Activated T-cell treated with anti-CD3 and anti-CD28 coated beads, Interleukin-2, amount 50 U/mL, for 4 hours (primary cell): ENCODE data around the gene NEU1. TPM values are rescaled to one million over a fixed set of nuclear protein-coding genes. Genes with fewer than 3 reads are reported as not detected.
"Not testable (repeated sequence)": the region's sequence is repeated elsewhere in the genome, so short reads cannot be mapped to it uniquely, and the experiment has no call there.

Experiments used
- ATAC-seq, 2 donors: fragments of 200-7000 bp; cut with Tn5 transposase; one replicate each; pipeline ENCODE4 v1.10.0; 2021
- DNase-seq: peaks from one replicate; pipeline ENCODE4 v3.0.0-alpha.2; 2020
- H3K27me3 Mint-ChIP-seq: one replicate; pipeline ENCODE4 v1.8.0; 2021; ENCODE audit warnings: low read depth, mixed read lengths
- H3K36me3 Mint-ChIP-seq: one replicate; pipeline ENCODE4 v1.8.0; 2022; ENCODE audit warnings: mixed read lengths; ENCODE audit not compliant: insufficient read depth
- H3K4me1 Mint-ChIP-seq: one replicate; pipeline ENCODE4 v1.8.0; 2021; ENCODE audit warnings: low read depth, mixed read lengths
- H3K4me3 Mint-ChIP-seq: one replicate; pipeline ENCODE4 v1.8.0; 2021; ENCODE audit warnings: mild to moderate bottlenecking, moderate library complexity, mixed read lengths
- H3K9me3 Mint-ChIP-seq: one replicate; pipeline ENCODE4 v1.8.0; 2021; ENCODE audit warnings: mixed read lengths
- total RNA-seq, 3 donors: library from RNA; stranded (reverse); gene quantifications; one replicate each; pipeline ENCODE4 v1.2.1, GENCODE V29; 2021

Gene NEU1
- total RNA-seq, 3 donors from 2014 or later: 25.6 to 26.7 (median 26.0) TPM

GRCh38 chr6:31817133-31817928 is 45.3 kb downstream of the NEU1 start:
- Mint-ChIP-seq H3K4me3 (peak overlapping the region; percentile 88), H3K4me1 (peaks cover 59% of the 10 kb centered on the region)
- not testable (repeated sequence) for H3K27me3 Mint-ChIP-seq, DNase-seq, H3K36me3 Mint-ChIP-seq, H3K9me3 Mint-ChIP-seq
- ATAC-seq: peak; percentile 22 to 24

- Mint-ChIP-seq H3K4me3 (peak within 1 kb of the TSS; percentile 86), H3K27me3 (no peaks in the 10 kb centered on the region), H3K36me3 (peaks cover 9% of the 10 kb centered on the region), H3K4me1 (peaks cover 61% of the 10 kb centered on the region), H3K9me3 (no peaks in the 10 kb centered on the region)
- ATAC-seq (peak; percentile 19 to 23), DNase-seq (peak; percentile 43)
Observed at GRCh38 chr6:31815025-31815838, 47.4 kb downstream of the NEU1 start, which contains the start of the genes HSPA1A and HSPA1L. TSS of gene HSPA1A (plus strand) at chr6:31815543. CDS start at chr6:31815757, 214 bp downstream. TSS of gene HSPA1L (minus strand) at chr6:31815283. CDS start at chr6:31811972, 3,311 bp downstream.

- DNase-seq: peak; percentile 50
- Mint-ChIP-seq H3K36me3 (peaks cover 12% of the 10 kb centered on the region), H3K4me3 (peak overlapping the region; percentile 86), H3K4me1 (peaks cover 60% of the 10 kb centered on the region), H3K9me3 (no peaks in the 10 kb centered on the region), H3K27me3 (no peaks in the 10 kb centered on the region)
- peak; percentile 29 to 42 for ATAC-seq
Observed at GRCh38 chr6:31814677-31815024, 48.0 kb downstream of the NEU1 start.

GRCh38 chr6:31813465-31813849 is 49.2 kb downstream of the NEU1 start:
- Mint-ChIP-seq H3K4me1 (peaks cover 56% of the 10 kb centered on the region), H3K9me3 (no peaks in the 10 kb centered on the region), H3K4me3 (peak overlapping the region; percentile 70), H3K36me3 (peaks cover 12% of the 10 kb centered on the region), H3K27me3 (no peaks in the 10 kb centered on the region)
- no peak for ATAC-seq
- no peak for DNase-seq

GRCh38 chr6:31811645-31812044 is 51.0 kb downstream of the NEU1 start:
- H3K4me3 Mint-ChIP-seq: no peak overlapping the region
- H3K36me3 Mint-ChIP-seq: peaks cover 12% of the 10 kb centered on the region
- ATAC-seq (no peak), DNase-seq (no peak)
- H3K27me3 Mint-ChIP-seq: no peaks in the 10 kb centered on the region
- H3K9me3 Mint-ChIP-seq: no peaks in the 10 kb centered on the region
- H3K4me1 Mint-ChIP-seq: peaks cover 47% of the 10 kb centered on the region

- ATAC-seq, H3K9me3 Mint-ChIP-seq, DNase-seq, H3K27me3 Mint-ChIP-seq, H3K4me3 Mint-ChIP-seq: not testable (repeated sequence)
- peaks cover 12% of the 10 kb centered on the region for H3K36me3 Mint-ChIP-seq
- peaks cover 43% of the 10 kb centered on the region for H3K4me1 Mint-ChIP-seq
Observed at GRCh38 chr6:31808599-31808998, 54.0 kb downstream of the NEU1 start.

Other genes starting within 250 kb of the NEU1 start
- gene AIF1, start 247.6 kb downstream of the NEU1 start, total RNA-seq: 10 to 100 TPM; 18.5 to 57.5 (median 36.5) TPM
- gene PRRC2A, start 242.1 kb downstream of the NEU1 start, total RNA-seq: 100 to 1,000 TPM; 290 to 309 (median 306) TPM
- gene BAG6, start 210.2 kb downstream of the NEU1 start, total RNA-seq: 100 to 1,000 TPM; 403 to 418 (median 411) TPM
- gene APOM, start 206.9 kb downstream of the NEU1 start, total RNA-seq: 1 to 10 TPM; 1.8 to 2.8 (median 2.1) TPM
- 10 to 100 TPM; 17.1 to 18.3 (median 18.2) TPM for gene C6orf47, start 202.0 kb downstream of the NEU1 start, total RNA-seq
- gene GPANK1, start 197.8 kb downstream of the NEU1 start, total RNA-seq: 10 to 100 TPM; 34.9 to 37.8 (median 37.5) TPM
- gene CSNK2B, start 196.7 kb downstream of the NEU1 start, total RNA-seq: 100 to 1,000 TPM; 301 to 311 (median 307) TPM
- 10 to 100 TPM; 22.6 to 24.0 (median 22.9) TPM for gene LY6G5B, start 192.8 kb downstream of the NEU1 start, total RNA-seq
- gene LY6G5C, start 181.8 kb downstream of the NEU1 start, total RNA-seq: 1 to 10 TPM; 2.3 to 3.8 (median 3.1) TPM
- gene ABHD16A, start 159.5 kb downstream of the NEU1 start, total RNA-seq: 10 to 100 TPM; 33.9 to 38.1 (median 35.2) TPM
- gene LY6G6F, start 156.0 kb downstream of the NEU1 start, total RNA-seq: not detected
- gene LY6G6D, start 147.5 kb downstream of the NEU1 start, total RNA-seq: not detected
- gene LY6G6C, start 141.1 kb downstream of the NEU1 start, total RNA-seq: not detected
- under 1 TPM in 2 of 3 donors, not detected in 1; 0.33 to 0.55 TPM for gene MPIG6B, start 139.4 kb downstream of the NEU1 start, total RNA-seq
- gene DDAH2, start 133.5 kb downstream of the NEU1 start, total RNA-seq: 1 to 10 TPM; 3.4 to 3.9 (median 3.5) TPM
- gene CLIC1, start 126.3 kb downstream of the NEU1 start, total RNA-seq: 100 to 1,000 TPM; 344 to 370 (median 353) TPM
- gene MSH5, start 122.8 kb downstream of the NEU1 start, total RNA-seq: 10 to 100 TPM; 30.9 to 35.4 (median 34.3) TPM
- gene SAPCD1, start 100.2 kb downstream of the NEU1 start, total RNA-seq: 10 to 100 TPM in 2 of 3 donors, 1 to 10 TPM in 1; 9.4 to 12.2 (median 12.1) TPM
- gene VWA7, start 85.5 kb downstream of the NEU1 start, total RNA-seq: 1 to 10 TPM; 1.4 TPM
- 100 to 1,000 TPM; 231 to 263 (median 234) TPM for gene VARS1, start 67.1 kb downstream of the NEU1 start, total RNA-seq
- gene LSM2, start 55.9 kb downstream of the NEU1 start, total RNA-seq: 100 to 1,000 TPM; 163 to 192 (median 184) TPM
- 1 to 10 TPM; 1.6 to 1.8 (median 1.7) TPM for gene HSPA1L, start 47.5 kb downstream of the NEU1 start, total RNA-seq
- gene HSPA1A, start 47.3 kb downstream of the NEU1 start, total RNA-seq: 10 to 100 TPM; 33.3 to 38.1 (median 34.2) TPM
- gene HSPA1B, start 35.1 kb downstream of the NEU1 start, total RNA-seq: 10 to 100 TPM; 76.1 to 97.7 (median 93.0) TPM
- gene SLC44A4, start 16.2 kb upstream of the NEU1 start, total RNA-seq: under 1 TPM; 0.13 to 0.60 (median 0.20) TPM
- 10 to 100 TPM; 52.8 to 70.9 (median 67.8) TPM for gene EHMT2, start 34.9 kb upstream of the NEU1 start, total RNA-seq
- gene ZBTB12, start 39.3 kb upstream of the NEU1 start, total RNA-seq: 1 to 10 TPM; 3.5 to 6.1 (median 5.4) TPM
- gene C2, start 64.9 kb upstream of the NEU1 start, total RNA-seq: 1 to 10 TPM in 1 of 3 donors, under 1 TPM in 2; 0.56 to 1.0 (median 0.95) TPM
- gene CFB, start 83.3 kb upstream of the NEU1 start, total RNA-seq: 1 to 10 TPM in 2 of 3 donors, under 1 TPM in 1; 0.42 to 1.5 (median 1.4) TPM
- gene NELFE, start 96.2 kb upstream of the NEU1 start, total RNA-seq: 100 to 1,000 TPM; 107 to 111 (median 109) TPM
- 100 to 1,000 TPM; 123 to 157 (median 132) TPM for gene SKIC2, start 96.4 kb upstream of the NEU1 start, total RNA-seq
- gene DXO, start 109.3 kb upstream of the NEU1 start, total RNA-seq: 1 to 10 TPM; 7.1 to 9.0 (median 8.9) TPM
- 1 to 10 TPM; 4.3 to 5.9 (median 5.3) TPM for gene C4A, start 119.2 kb upstream of the NEU1 start, total RNA-seq
- gene C4B, start 152.0 kb upstream of the NEU1 start, total RNA-seq: 1 to 10 TPM; 4.9 to 5.3 (median 5.2) TPM
- gene CYP21A2, start 175.6 kb upstream of the NEU1 start, total RNA-seq: 1 to 10 TPM in 1 of 3 donors, under 1 TPM in 2; 0.74 to 1.0 (median 0.84) TPM
- 1 to 10 TPM; 1.1 to 1.9 (median 1.6) TPM for gene TNXB, start 246.5 kb upstream of the NEU1 start, total RNA-seq